ENCODE measurements around the gene KMT2B. TPM values are rescaled to one million over a fixed set of nuclear protein-coding genes. Genes with fewer than 3 reads are reported as not detected.
"Not testable (repeated sequence)": the region's sequence is repeated elsewhere in the genome, so short reads cannot be mapped to it uniquely, and the experiment has no call there.

The KMT2B gene
- total RNA-seq, 2 donors from 2014 or later, result 54.6 to 200 TPM

DNA sequence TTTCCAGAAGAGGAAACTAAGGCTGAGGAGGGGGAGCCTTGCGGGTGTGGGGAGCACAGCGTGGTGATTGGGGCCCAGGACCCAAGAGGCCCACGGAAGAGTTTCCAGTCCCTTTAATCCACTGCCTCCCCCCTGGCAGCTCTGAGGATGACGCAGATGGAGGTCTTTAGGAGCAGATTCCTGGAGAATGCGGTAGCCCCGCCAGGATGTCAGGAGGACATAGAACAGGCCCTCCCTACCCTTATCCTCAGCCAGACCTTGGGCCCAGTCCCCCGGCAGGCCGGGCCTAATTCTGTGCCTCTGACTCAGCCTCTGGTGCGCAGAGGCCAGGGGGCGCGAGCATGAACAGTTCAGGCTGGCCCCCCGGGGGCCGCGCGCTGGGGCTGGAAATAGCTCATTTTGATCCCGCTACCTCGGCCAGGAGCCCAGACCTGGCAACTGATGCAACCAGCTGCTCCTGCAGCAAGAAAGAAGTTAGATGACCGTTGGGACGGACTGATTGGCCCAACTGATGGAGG lies 39.5 kb downstream of the KMT2B start:
- H3K27ac Mint-ChIP-seq, result peak overlapping the region; percentile 90 to 97
- peak; percentile 14 to 15 for ATAC-seq
- H3K36me3 Mint-ChIP-seq, result peaks cover 8 to 11% of the 10 kb centered on the region in 2 donors
- no peaks in the 10 kb centered on the region for H3K9me3 Mint-ChIP-seq
- peak in 1 of 2 donors; percentile 46 for DNase-seq (ENCODE audit: low spot score in 2 of 2)

DNA sequence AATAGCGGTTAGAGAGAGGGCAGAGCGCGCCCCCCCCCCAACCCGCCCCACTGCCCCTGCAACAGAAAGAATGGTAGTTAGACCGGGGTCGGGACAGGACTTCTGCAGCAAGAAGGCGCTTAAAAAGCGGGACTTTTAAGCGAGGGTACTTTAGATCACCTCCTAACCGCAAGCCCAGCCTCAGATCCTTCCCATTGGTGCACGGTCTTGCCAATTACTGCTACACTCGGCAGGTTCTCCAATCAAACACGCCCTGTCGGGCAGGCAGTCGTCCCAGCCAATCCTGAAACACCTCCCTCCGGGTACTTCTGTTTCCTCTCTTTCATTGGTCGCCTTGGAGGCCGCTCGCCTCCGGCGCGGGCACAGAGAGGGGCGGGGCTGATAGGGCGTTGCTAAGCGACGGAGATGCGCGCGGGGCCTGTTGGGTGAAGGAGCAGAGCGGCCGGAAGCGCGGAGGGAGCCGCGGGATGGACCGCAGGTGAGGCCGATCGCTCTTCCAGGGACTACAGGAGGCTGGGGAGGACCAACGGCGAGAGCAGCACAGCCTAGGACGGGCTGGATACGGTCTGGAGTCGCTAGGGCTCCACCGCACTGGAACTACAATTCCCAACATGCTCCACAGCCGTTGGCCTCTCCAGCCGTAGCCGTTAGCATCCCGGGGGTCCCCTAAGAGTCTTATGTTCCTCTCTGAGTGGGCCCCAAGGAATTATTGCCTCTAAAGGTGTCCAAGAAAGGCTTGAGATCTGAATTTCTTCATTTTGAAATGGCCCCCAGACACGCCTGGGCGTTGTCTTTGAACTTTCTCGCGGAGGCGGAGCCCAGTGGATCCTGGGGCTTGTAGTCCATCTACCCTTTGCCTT lies 40.2 kb downstream of the KMT2B start, which contains the start of gene PROSER3:
PROSER3 (plus strand) TSS at position 428 of the 860 bp plus-strand sequence; CDS start at position 468, 40 bp downstream.
- Mint-ChIP-seq H3K9me3 (no peaks in the 10 kb centered on the region), H3K36me3 (peaks cover 8 to 11% of the 10 kb centered on the region in 2 donors), H3K27ac (peak within 1 kb of the TSS; percentile 90 to 97)
- ATAC-seq (peak; percentile 97 to 98), DNase-seq (ENCODE audit: low spot score in 2 of 2) (peak; percentile 99 to 100)

- DNase-seq (ENCODE audit: low spot score in 2 of 2) (no peak), ATAC-seq (no peak)
- peaks cover 5 to 11% of the 10 kb centered on the region in 2 donors for H3K36me3 Mint-ChIP-seq
- H3K9me3 Mint-ChIP-seq, result no peaks in the 10 kb centered on the region
- H3K27ac Mint-ChIP-seq, result peak overlapping the region in 1 of 2 donors; percentile 67
Observed at GRCh38 chr19:35759697-35760096, 41.9 kb downstream of the KMT2B start.

- H3K27ac Mint-ChIP-seq, result no peak overlapping the region
Observed at GRCh38 chr19:35760711-35761349, 43.0 kb downstream of the KMT2B start.

DNA sequence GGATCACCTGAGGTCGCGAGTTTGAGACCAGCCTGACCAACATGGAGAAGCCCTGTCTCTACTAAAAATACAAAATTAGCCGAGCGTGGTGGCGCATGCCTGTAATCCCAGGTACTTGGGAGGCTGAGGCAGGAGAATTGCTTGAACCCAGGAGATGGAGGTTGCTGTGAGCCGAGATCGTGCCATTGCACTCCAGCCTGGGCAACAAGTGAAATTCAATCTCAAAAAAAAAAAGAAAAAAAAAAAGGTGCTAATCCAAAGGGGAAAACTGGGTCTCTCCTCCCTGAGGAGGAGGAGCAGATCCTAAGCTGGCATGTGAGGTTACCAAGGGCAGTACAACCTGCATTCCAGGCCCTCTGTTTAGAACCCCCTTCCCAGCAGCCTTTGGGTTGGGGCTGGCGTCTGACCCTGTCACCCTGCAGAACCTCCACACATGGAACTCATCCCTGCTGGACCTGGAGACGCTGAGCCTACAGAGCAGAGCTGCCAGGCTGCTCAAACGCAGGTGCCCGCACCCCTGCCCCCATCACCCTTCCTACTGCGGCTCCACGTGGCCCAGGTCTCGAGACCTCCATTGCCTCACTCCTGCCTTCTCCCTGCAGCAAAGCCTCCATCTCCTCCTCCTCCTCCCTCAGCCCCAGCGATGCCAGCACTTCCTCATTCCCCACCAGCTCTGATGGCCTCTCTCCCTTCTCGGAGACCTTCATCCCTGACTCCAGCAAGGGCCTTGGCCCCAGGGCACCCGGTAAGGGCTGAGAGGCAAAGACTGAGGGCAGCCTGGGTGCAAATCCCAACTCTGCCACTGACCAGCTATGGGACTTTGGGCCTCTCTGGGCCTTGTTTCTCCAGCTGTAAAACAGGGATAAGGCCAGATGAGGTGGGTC lies 46.9 kb downstream of the KMT2B start:
- ATAC-seq (no peak), DNase-seq (ENCODE audit: low spot score in 2 of 2) (no peak)
- H3K27ac Mint-ChIP-seq, result no peak overlapping the region
- H3K36me3 Mint-ChIP-seq, result peaks cover 0 to 21% of the 10 kb centered on the region in 2 donors
- H3K9me3 Mint-ChIP-seq, result no peaks in the 10 kb centered on the region

More at GRCh38 chr19:35760711-35761349, 43.0 kb downstream of the KMT2B start:
- no peaks in the 10 kb centered on the region for H3K9me3 Mint-ChIP-seq
- ATAC-seq (no peak), DNase-seq (ENCODE audit: low spot score in 2 of 2) (no peak)
- H3K36me3 Mint-ChIP-seq, result peaks cover 5 to 11% of the 10 kb centered on the region in 2 donors

- no peak for ATAC-seq
- peaks cover 0 to 22% of the 10 kb centered on the region in 2 donors for H3K36me3 Mint-ChIP-seq
Observed at GRCh38 chr19:35766571-35767104, 48.8 kb downstream of the KMT2B start.

GRCh38 chr19:35767288-35768081 lies 49.7 kb downstream of the KMT2B start:
- DNase-seq (ENCODE audit: low spot score in 2 of 2) (no peak), ATAC-seq (no peak)
- Mint-ChIP-seq H3K36me3 (peaks cover 0 to 16% of the 10 kb centered on the region in 2 donors), H3K27ac (no peak overlapping the region), H3K9me3 (no peaks in the 10 kb centered on the region)

More at GRCh38 chr19:35766571-35767104, 48.8 kb downstream of the KMT2B start:
- H3K9me3 Mint-ChIP-seq, result no peaks in the 10 kb centered on the region
- DNase-seq (ENCODE audit: low spot score in 2 of 2), result no peak
- H3K27ac Mint-ChIP-seq, result no peak overlapping the region

DNA sequence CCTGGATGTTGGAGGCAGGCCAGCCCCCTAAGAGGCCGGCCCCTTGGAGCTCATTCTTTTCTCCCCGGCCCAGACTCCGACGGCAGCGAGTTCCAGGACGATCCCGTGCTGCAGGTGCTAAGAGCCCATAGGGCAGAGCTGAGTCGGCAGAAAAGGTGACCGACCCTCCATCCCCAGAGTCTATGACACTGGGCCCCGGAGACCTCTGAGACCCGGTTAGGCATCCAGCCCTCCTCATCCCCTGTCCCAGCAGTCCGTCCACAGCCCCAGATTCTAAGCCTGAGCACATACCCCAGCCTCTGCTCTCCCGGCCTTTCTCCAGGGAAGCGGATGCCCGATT lies 50.2 kb downstream of the KMT2B start:
- peaks cover 0 to 16% of the 10 kb centered on the region in 2 donors for H3K36me3 Mint-ChIP-seq
- no peak overlapping the region for H3K27ac Mint-ChIP-seq
- DNase-seq (ENCODE audit: low spot score in 2 of 2), result no peak
- no peaks in the 10 kb centered on the region for H3K9me3 Mint-ChIP-seq
- no peak for ATAC-seq

DNA sequence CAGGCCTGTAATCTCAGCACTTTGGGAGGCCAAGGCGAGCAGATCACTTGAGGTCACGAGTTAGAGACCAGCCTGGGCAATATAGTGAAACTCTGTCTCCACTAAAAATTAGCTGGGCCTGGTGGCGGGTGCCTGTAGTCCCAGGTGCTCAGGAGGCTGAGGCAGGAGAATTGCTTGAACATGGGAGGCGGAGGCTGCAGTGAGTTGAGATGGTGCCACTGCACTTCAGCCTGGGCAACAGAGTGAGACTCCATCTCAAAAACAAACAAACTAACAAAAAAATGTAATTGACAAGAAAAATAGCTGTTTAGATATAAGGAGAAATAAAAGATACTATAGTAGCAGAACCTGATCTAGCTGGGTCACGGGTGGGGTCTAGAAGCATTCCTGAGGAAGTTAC lies 54.6 kb downstream of the KMT2B start:
- DNase-seq (ENCODE audit: low spot score in 2 of 2); H3K27ac Mint-ChIP-seq; H3K9me3 Mint-ChIP-seq; ATAC-seq: not testable (repeated sequence)
- H3K36me3 Mint-ChIP-seq, result peaks cover 0 to 16% of the 10 kb centered on the region in 2 donors

DNA sequence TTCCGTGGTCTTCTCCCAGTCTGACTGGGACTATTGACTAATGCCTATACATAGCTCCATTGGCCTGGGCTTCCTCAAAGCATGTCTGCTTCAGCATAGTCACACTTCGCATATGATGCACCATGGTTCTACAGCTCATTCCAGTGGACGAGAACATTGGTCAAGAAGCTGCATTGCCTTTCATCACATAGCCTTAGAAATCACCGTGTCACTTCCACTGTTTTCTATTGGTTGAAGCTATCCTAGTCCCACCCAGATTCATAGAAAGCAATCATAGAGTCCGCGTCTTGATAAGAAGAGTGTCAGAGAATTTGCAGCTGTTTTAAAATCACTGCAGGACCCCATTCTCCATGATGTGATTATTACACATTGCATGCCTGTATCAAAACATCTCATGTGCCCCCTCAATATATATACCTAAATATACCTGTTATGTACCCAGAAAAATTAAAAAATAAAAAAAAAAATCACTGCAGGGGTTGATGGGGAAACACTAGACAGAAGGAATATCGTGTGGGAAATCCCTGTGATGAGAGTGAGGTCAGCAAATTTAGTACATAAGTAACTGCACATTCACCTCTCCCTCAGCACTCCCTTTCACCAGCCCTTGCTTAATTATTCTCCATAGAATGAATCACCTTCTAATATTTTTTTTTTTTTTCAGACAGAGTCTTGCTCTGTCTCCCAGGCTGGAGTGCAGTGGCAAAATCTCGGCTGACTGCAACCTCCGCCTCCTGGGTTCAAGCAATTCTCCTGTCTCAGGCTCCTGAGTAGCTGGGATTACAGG lies 55.4 kb downstream of the KMT2B start:
- DNase-seq (ENCODE audit: low spot score in 2 of 2), result no peak

DNA sequence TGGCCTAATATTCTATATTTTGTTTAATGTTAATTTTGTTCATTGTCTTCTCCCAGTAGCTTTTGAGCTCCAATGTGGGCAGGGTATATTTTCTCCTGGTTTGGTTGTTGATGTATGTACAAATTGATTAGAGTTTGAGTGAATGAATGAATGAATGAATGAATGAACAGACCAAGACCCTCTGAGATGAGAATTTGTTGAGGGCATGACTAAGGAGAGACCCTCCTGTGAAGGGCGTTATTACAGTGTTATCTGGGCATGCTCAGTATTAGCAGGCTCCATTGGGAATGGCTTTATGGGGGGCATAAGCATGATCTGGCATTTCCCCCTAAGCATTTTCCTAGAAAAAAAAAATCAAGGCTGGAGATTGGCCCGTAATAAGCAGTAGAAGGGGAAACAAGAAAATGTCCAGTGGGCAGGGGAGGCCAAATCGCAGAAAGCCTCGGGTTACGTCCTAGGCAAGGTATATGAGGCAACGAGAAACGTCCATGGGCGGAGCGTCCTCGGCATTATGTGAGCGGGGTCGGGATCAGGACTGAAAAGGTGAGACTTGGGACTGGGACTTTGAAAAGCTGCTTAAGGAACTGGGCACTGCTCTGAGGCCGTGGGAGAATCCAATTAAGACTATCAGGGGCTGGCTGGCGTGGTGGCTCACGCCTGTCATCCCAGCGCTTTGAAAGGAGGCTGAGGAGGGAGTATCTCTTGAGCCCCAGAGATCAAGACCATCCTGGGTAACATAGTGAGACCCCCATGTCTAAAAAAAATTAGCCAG lies 56.7 kb downstream of the KMT2B start:
- DNase-seq (ENCODE audit: low spot score in 2 of 2) (no peak), ATAC-seq (no peak)
- peak overlapping the region in 1 of 2 donors; percentile 76 for H3K27ac Mint-ChIP-seq
- peaks cover 0 to 3% of the 10 kb centered on the region in 2 donors for H3K36me3 Mint-ChIP-seq
- H3K9me3 Mint-ChIP-seq, result no peaks in the 10 kb centered on the region

More for the DNA sequence above, 55.4 kb downstream of the KMT2B start:
- no peak for ATAC-seq
- H3K36me3 Mint-ChIP-seq, result peaks cover 0 to 16% of the 10 kb centered on the region in 2 donors
- H3K9me3 Mint-ChIP-seq, result no peaks in the 10 kb centered on the region
- no peak overlapping the region for H3K27ac Mint-ChIP-seq

GRCh38 chr19:35775046-35775297 lies 57.2 kb downstream of the KMT2B start:
- no peaks in the 10 kb centered on the region for H3K9me3 Mint-ChIP-seq
- H3K36me3 Mint-ChIP-seq, result no peaks in the 10 kb centered on the region
- ATAC-seq (no peak), DNase-seq (ENCODE audit: low spot score in 2 of 2) (no peak)
- peak overlapping the region in 1 of 2 donors; percentile 76 for H3K27ac Mint-ChIP-seq

- Mint-ChIP-seq H3K36me3 (no peaks in the 10 kb centered on the region), H3K9me3 (no peaks in the 10 kb centered on the region), H3K27ac (peak within 1 kb of the TSS; percentile 47 to 76)
- peak; percentile 97 to 98 for ATAC-seq
- DNase-seq (ENCODE audit: low spot score in 2 of 2), result peak; percentile 98 to 100
Observed at GRCh38 chr19:35775298-35776101, 57.7 kb downstream of the KMT2B start, which contains the start of gene ARHGAP33. ARHGAP33 (plus strand) TSS chr19:35775564; CDS start chr19:35775659, 95 bp downstream.

Data from activated naive CD4-positive, alpha-beta T cell treated with anti-CD3 and anti-CD28 coated beads, Interleukin-2, amount 50 U/mL, for 72 hours (primary cell).